Measurements from ENCODE around the gene ZBTB16. TPM values are rescaled to one million over a fixed set of nuclear protein-coding genes. Genes with fewer than 3 reads are reported as not detected.

The ZBTB16 gene
- total and polyA plus RNA-seq, 2 of the 4 experiments (the other 2 are of a cell fraction) = not detected

DNA sequence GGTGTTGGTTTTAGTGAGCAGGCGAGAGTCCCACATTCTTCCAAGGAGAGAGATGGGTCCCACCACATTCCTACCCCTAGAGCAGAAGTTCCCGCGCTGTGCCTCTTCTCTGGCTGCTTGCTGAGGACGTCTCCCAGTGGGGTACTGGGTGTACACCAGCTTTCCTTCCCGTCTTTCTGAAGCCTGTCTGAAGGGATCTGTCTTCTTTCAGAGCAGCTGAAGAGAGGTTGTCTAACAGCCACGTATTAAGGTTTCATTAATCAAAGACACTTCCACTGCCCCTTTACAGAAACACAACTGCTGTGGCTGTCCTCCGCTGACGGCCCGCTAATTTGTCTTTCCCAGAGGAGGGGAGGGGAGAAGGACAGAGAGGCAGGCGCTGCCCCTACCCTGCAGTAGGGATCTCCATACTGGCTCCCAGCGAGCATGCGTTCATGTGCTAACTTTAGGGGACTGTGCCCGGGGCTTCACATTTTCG, 56.0 kb downstream of the ZBTB16 start:
- Histone ChIP-seq H4K8ac (ENCODE audit: low read depth in 2 of 2, low read length in 2 of 2) (no peak overlapping the region), H3K27me3 (ENCODE audit: control insufficient read depth, insufficient read depth, low read length) (peaks cover 5% of the 10 kb centered on the region), H2BK20ac (ENCODE audit: low read depth, low read length) (no peak overlapping the region), H3K4ac (ENCODE audit: low read depth, low read length) (no peak overlapping the region), H3K79me1 (ENCODE audit: low read depth in 1 of 2, low read length in 2 of 2) (no peaks in the 10 kb centered on the region), H3K4me2 (ENCODE audit: low read depth, low read length) (no peak overlapping the region), H4K5ac (ENCODE audit: low read depth, low read length) (no peak overlapping the region), H3K4me3 (ENCODE audit: insufficient read depth, low read depth, low read length) (no peak overlapping the region), H2BK120ac (ENCODE audit: low read depth, low read length) (no peak overlapping the region), H3K9me3 (ENCODE audit: control insufficient read depth, insufficient read depth, low read length) (no peaks in the 10 kb centered on the region), H3K4me1 (ENCODE audit: control insufficient read depth, insufficient read depth, low read length) (no peaks in the 10 kb centered on the region), H2BK5ac (ENCODE audit: low read depth, low read length, poor library complexity, severe bottlenecking) (no peak overlapping the region), H3K9me1 (ENCODE audit: insufficient read depth, low read length) (no peaks in the 10 kb centered on the region), H3K36me3 (ENCODE audit: control insufficient read depth, insufficient read depth, low read length) (no peaks in the 10 kb centered on the region), H3K56ac (ENCODE audit: extremely low read depth, insufficient read depth, low read length) (no peak overlapping the region), H3K14ac (replicated peaks; ENCODE audit: low read depth, low read length) (no peak overlapping the region), H3K27ac (ENCODE audit: insufficient read depth, low read length) (no peak overlapping the region), H4K20me1 (ENCODE audit: insufficient read depth, low read length) (no peaks in the 10 kb centered on the region), H4K91ac (ENCODE audit: insufficient read depth, low read depth, low read length) (no peak overlapping the region), H3K23ac (ENCODE audit: low read depth, low read length) (no peak overlapping the region), H2BK15ac (ENCODE audit: low read depth, low read length) (no peak overlapping the region), H2AFZ (replicated peaks; ENCODE audit: low read length, poor library complexity) (no peak overlapping the region), H3K18ac (ENCODE audit: low read depth, low read length) (no peak overlapping the region), H2AK9ac (replicated peaks; ENCODE audit: low read depth, low read length, poor library complexity) (no peak overlapping the region), H3K9ac (ENCODE audit: low read depth, low read length) (no peak overlapping the region), H2AK5ac (ENCODE audit: low read depth, low read length) (no peak overlapping the region)
- BruUV-seq (replicated peaks) = no TSS peak
- 0% methylated on average over 1 of the region's 14 CpGs; no CpG with 5 or more reads in 1 of the 2 experiments for WGBS, 2 experiments (ENCODE audit: extremely low coverage in 2 of 2, insufficient read length in 1 of 2)
- ChIA-PET POLR2A (ENCODE audit: unreplicated experiment) (no interaction called here), CTCF (no interaction called here)
- dilution Hi-C loops (cut with HindIII; ENCODE audit: low sequenced_read_pairs, unreplicated experiment) = no loop called here
- TF ChIP-seq, protein P1, sequence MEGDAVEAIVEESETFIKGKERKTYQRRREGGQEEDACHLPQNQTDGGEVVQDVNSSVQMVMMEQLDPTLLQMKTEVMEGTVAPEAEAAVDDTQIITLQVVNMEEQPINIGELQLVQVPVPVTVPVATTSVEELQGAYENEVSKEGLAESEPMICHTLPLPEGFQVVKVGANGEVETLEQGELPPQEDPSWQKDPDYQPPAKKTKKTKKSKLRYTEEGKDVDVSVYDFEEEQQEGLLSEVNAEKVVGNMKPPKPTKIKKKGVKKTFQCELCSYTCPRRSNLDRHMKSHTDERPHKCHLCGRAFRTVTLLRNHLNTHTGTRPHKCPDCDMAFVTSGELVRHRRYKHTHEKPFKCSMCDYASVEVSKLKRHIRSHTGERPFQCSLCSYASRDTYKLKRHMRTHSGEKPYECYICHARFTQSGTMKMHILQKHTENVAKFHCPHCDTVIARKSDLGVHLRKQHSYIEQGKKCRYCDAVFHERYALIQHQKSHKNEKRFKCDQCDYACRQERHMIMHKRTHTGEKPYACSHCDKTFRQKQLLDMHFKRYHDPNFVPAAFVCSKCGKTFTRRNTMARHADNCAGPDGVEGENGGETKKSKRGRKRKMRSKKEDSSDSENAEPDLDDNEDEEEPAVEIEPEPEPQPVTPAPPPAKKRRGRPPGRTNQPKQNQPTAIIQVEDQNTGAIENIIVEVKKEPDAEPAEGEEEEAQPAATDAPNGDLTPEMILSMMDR (conservative IDR thresholded peaks at IDR 0.05; ENCODE audit: low read depth, low read length) = no peak
- TF ChIP-seq, protein P2, sequence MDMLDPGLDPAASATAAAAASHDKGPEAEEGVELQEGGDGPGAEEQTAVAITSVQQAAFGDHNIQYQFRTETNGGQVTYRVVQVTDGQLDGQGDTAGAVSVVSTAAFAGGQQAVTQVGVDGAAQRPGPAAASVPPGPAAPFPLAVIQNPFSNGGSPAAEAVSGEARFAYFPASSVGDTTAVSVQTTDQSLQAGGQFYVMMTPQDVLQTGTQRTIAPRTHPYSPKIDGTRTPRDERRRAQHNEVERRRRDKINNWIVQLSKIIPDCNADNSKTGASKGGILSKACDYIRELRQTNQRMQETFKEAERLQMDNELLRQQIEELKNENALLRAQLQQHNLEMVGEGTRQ (IDR thresholded peaks at IDR 0.05; ENCODE audit: low read depth, low read length) = no peak
- no peak for TF ChIP-seq MXI1 (IDR thresholded peaks at IDR 0.05; ENCODE audit: borderline replicate concordance, low read depth, low read length)
- no peak for TF ChIP-seq POLR2A (IDR thresholded peaks at IDR 0.05; ENCODE audit: low read depth, low read length)
- no peak for TF ChIP-seq RCOR1 (IDR thresholded peaks at IDR 0.05; ENCODE audit: insufficient replicate concordance, low read length)
- in situ Hi-C loops (cut with MboI; ENCODE audit: low sequenced_read_pairs) = no loop called here
- DNase-seq (no peak), ATAC-seq (ENCODE audit: low read depth) (no peak)
- intact Hi-C loops (cut with micrococcal nuclease) = no loop called here

Data from IMR-90 (cell line).